Measurements from ENCODE around the gene CPZ.

CPZ gene

GRCh38 chr4:8656711-8657380 lies 64.3 kb downstream of the CPZ start:
- DNase-seq = no peak

GRCh38 chr4:8657381-8658088 lies 65.0 kb downstream of the CPZ start:
- no peak for DNase-seq

- no peak for DNase-seq
Observed at GRCh38 chr4:8662776-8663175, 70.2 kb downstream of the CPZ start.

GRCh38 chr4:8664031-8664805 lies 71.7 kb downstream of the CPZ start:
- no peak for DNase-seq

- no peak for DNase-seq
Observed at GRCh38 chr4:8664976-8665375, 72.4 kb downstream of the CPZ start.

GRCh38 chr4:8665406-8666360 lies 73.1 kb downstream of the CPZ start:
- DNase-seq = peak; percentile 29

GRCh38 chr4:8666581-8666980 lies 74.0 kb downstream of the CPZ start:
- DNase-seq = no peak

Data from fibroblast of skin of right biceps (primary cell).